Caco-2 (cell line): ENCODE measurements around the gene PARVB. TPM values are rescaled to one million over a fixed set of nuclear protein-coding genes. Genes with fewer than 3 reads are reported as not detected.
A peak's percentile ranks its signal among the peaks of the same experiment; 100 is the strongest.

Source experiments
- BruUV-seq: library from RNA; stranded (reverse); fragments of 400-500 nt; replicated peaks from 2 replicates; lab custom pipeline; 2021; lab: Mats Ljungman, UMichigan
- CTCF ChIA-PET: fragments of 300-600 bp; sonication (Branson Sonifier 250); formaldehyde crosslinking; loops from one replicate; lab custom pipeline; 2022; ENCODE audit warnings: antibody characterized with exemption; lab: Charles Lee
- POLR2A ChIA-PET: fragments of 300-600 bp; sonication (Branson Sonifier 250); formaldehyde crosslinking; loops from one replicate; lab custom pipeline; 2022; ENCODE audit warnings: antibody characterized with exemption; lab: Charles Lee
- DNase-seq, 2 experiments: peaks; one replicate each; pipeline versions ENCODE4 v3.0.0 to v3.0.0-alpha.2; 2020 to 2022
- H3K27me3 ChIP-seq: replicated peaks from 2 replicates; pipeline ENCODE4 v1.6.0; 2011; ENCODE audit warnings: low read length; ENCODE audit not compliant: control insufficient read depth, insufficient read depth
- H3K36me3 ChIP-seq: 2 replicates; pipeline ENCODE4 v1.5.1; 2011; ENCODE audit warnings: low read length; ENCODE audit not compliant: control insufficient read depth, insufficient read depth
- H3K4me1 ChIP-seq: fragments of 250-450 bp; sonication (Bioruptor Pico); 2 replicates; pipeline ENCODE4 v1.5.1; 2020; ENCODE audit warnings: mild to moderate bottlenecking
- H3K4me3 ChIP-seq: 2 replicates; pipeline ENCODE4 v1.5.1; 2011; ENCODE audit warnings: low read depth, mild to moderate bottlenecking, control low read depth, low read length
- H3K9me3 ChIP-seq: fragments of 250-450 bp; sonication (Bioruptor Pico); 2 replicates; pipeline ENCODE4 v1.5.1; 2020; ENCODE audit warnings: mild to moderate bottlenecking, moderate library complexity
- H3K27ac Mint-ChIP-seq: one replicate; pipeline ENCODE4 v1.8.0; 2022; ENCODE audit warnings: mixed read lengths; ENCODE audit not compliant: unreplicated experiment
- H3K27me3 Mint-ChIP-seq: one replicate; pipeline ENCODE4 v1.8.0; 2022; ENCODE audit warnings: mixed read lengths; ENCODE audit not compliant: insufficient read depth, unreplicated experiment
- H3K36me3 Mint-ChIP-seq: one replicate; pipeline ENCODE4 v1.8.0; 2022; ENCODE audit warnings: mild to moderate bottlenecking, mixed read lengths; ENCODE audit not compliant: insufficient read depth, unreplicated experiment
- H3K4me1 Mint-ChIP-seq: one replicate; pipeline ENCODE4 v1.8.0; 2022; ENCODE audit warnings: low read depth, mixed read lengths; ENCODE audit not compliant: unreplicated experiment
- H3K4me3 Mint-ChIP-seq: one replicate; pipeline ENCODE4 v1.8.0; 2022; ENCODE audit warnings: mild to moderate bottlenecking, moderate library complexity, mixed read lengths; ENCODE audit not compliant: unreplicated experiment
- H3K9me3 Mint-ChIP-seq: one replicate; pipeline ENCODE4 v1.8.0; 2022; ENCODE audit warnings: mixed read lengths; ENCODE audit not compliant: unreplicated experiment
- intact Hi-C: fragments of 100-400 bp; cut with micrococcal nuclease; formaldehyde crosslinking; loops from one replicate; pipeline ENCODE4 v1.10.0; 2022; ENCODE audit not compliant: unreplicated experiment
- total RNA-seq: library from RNA; stranded (reverse); gene quantifications from 2 replicates; pipeline ENCODE4 v1.2.3, GENCODE V29; 2022
- TF ChIP-seq, protein P1 (sequence below), 2 experiments: fragments of 200-600 bp in 1 of 2; IDR thresholded peaks; 1 replicate in 1 of 2; 2 replicates in 1 of 2; pipeline versions ENCODE4 v1.5.1 to v1.8.0; 2011 to 2022; ENCODE audit warnings: antibody characterized with exemption in 1 of 2, control low read depth in 1 of 2, inconsistent platforms in 1 of 2, low read depth in 1 of 2, low read length in 1 of 2, mild to moderate bottlenecking in 1 of 2, moderate library complexity in 1 of 2; ENCODE audit not compliant: insufficient read depth in 1 of 2, severe bottlenecking in 1 of 2, unreplicated experiment in 1 of 2

PARVB gene
- total RNA-seq, 1 experiment from 2014 or later = 28.8 TPM

DNA sequence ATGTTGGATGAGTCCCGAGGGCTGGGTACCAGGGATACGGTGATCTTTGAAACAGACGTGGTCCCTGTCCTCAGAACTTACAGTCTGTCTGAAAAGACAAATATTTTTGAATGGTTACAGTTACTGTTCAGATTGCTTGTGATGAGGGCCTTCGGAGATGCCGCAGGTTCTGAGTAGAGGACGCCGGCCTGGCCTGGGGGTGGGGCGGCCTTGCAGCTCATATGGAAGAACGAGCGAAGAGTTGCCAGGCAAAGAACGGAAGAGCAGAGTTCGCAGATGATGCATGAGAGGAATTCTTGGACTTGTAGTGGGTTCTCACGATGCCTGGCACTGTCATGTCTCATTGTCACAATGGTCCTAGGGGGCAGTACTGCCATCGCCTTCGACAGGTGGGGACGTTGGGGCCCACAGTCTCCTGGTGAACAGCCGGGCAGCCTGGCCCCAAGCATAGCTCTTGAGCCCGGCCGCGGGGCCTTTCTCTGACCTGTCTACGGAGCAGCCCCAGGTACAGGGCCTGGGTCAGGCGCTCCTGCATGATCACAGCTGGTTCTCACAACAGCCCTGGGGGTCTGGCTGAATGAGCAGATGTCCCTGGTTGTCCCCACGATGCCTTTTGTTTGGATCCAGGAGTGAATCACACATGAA is 95.7 kb downstream of the PARVB start:
- Mint-ChIP-seq H3K4me1 (no peaks in the 10 kb centered on the region), H3K27me3 (no peaks in the 10 kb centered on the region), H3K36me3 (peaks cover 6% of the 10 kb centered on the region), H3K9me3 (peaks cover 2% of the 10 kb centered on the region), H3K4me3 (no peak overlapping the region), H3K27ac (peak overlapping the region; percentile 47)
- Histone ChIP-seq H3K27me3 (no peaks in the 10 kb centered on the region), H3K36me3 (no peaks in the 10 kb centered on the region), H3K9me3 (no peaks in the 10 kb centered on the region), H3K4me1 (no peaks in the 10 kb centered on the region), H3K4me3 (no peak overlapping the region)
- POLR2A ChIA-PET = no interaction called here
- BruUV-seq = no TSS peak
- intact Hi-C loops = no loop called here
- CTCF ChIA-PET = no interaction called here
- TF ChIP-seq, protein P1, sequence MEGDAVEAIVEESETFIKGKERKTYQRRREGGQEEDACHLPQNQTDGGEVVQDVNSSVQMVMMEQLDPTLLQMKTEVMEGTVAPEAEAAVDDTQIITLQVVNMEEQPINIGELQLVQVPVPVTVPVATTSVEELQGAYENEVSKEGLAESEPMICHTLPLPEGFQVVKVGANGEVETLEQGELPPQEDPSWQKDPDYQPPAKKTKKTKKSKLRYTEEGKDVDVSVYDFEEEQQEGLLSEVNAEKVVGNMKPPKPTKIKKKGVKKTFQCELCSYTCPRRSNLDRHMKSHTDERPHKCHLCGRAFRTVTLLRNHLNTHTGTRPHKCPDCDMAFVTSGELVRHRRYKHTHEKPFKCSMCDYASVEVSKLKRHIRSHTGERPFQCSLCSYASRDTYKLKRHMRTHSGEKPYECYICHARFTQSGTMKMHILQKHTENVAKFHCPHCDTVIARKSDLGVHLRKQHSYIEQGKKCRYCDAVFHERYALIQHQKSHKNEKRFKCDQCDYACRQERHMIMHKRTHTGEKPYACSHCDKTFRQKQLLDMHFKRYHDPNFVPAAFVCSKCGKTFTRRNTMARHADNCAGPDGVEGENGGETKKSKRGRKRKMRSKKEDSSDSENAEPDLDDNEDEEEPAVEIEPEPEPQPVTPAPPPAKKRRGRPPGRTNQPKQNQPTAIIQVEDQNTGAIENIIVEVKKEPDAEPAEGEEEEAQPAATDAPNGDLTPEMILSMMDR (IDR thresholded peaks at IDR 0.05; ENCODE audit: insufficient read depth in 1 of 2, low read depth in 1 of 2, low read length in 1 of 2, severe bottlenecking in 1 of 2, unreplicated experiment in 1 of 2) = no peak
- DNase-seq = no peak

DNA sequence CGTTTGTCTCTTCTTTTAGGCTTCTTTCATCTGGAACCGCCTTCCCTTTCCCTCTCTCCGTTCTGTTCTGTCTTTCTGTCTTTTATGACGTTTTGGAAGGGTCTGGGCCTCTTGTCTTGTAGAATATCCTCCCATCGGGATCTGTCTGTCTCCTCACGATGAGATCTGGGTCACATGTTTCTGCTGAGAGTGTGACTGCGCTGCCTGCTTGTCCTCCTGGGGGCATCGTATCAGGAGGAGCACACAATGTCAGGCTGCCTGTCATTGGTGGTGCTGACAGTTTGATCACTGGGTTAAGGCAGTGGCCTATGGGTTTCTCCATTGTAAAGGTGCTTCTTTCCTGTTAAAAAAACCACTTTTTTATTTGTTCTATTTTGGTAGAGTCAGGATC is 96.2 kb downstream of the PARVB start:
- no peak for DNase-seq
- no TSS peak for BruUV-seq
- Mint-ChIP-seq H3K4me1 (no peaks in the 10 kb centered on the region), H3K36me3 (peaks cover 6% of the 10 kb centered on the region), H3K9me3 (peaks cover 7% of the 10 kb centered on the region), H3K4me3 (no peak overlapping the region), H3K27ac (no peak overlapping the region), H3K27me3 (no peaks in the 10 kb centered on the region)
- TF ChIP-seq, protein P1 (IDR thresholded peaks at IDR 0.05; ENCODE audit: insufficient read depth in 1 of 2, low read depth in 1 of 2, low read length in 1 of 2, severe bottlenecking in 1 of 2, unreplicated experiment in 1 of 2) = no peak
- CTCF ChIA-PET = no interaction called here
- H3K9me3 ChIP-seq = no peaks in the 10 kb centered on the region
- H3K4me3 ChIP-seq = no peak overlapping the region
- no peaks in the 10 kb centered on the region for H3K27me3 ChIP-seq
- POLR2A ChIA-PET = no interaction called here
- H3K4me1 ChIP-seq = no peaks in the 10 kb centered on the region
- no peaks in the 10 kb centered on the region for H3K36me3 ChIP-seq
- intact Hi-C loops = no loop called here

DNA sequence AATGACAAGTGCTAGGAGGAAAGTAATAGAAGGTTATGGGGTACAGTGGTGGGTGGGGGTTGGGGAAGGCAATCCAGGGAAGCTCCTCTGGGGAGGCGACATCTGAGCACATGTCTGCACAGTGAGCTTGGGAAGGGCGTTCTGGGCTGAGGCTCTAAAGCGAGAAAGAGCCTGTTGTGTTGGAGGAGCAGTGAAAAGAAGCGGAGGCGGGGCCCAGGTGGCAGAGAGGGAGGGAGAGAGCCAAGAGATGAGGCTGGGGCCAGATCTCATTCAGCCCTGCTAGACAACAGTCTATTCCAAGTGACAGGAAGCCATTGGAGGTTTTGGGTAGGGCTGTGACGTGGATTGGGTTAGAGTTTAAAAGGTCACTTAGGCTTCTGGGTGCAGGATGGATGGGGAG is 101.3 kb downstream of the PARVB start:
- POLR2A ChIA-PET = no interaction called here
- no peak overlapping the region for H3K4me3 Mint-ChIP-seq
- BruUV-seq = no TSS peak
- no peaks in the 10 kb centered on the region for H3K27me3 Mint-ChIP-seq
- Histone ChIP-seq H3K4me1 (no peaks in the 10 kb centered on the region), H3K9me3 (no peaks in the 10 kb centered on the region), H3K4me3 (no peak overlapping the region), H3K27me3 (no peaks in the 10 kb centered on the region), H3K36me3 (no peaks in the 10 kb centered on the region)
- H3K4me1 Mint-ChIP-seq = no peaks in the 10 kb centered on the region
- no peak overlapping the region for H3K27ac Mint-ChIP-seq
- no peak for DNase-seq
- CTCF ChIA-PET = no interaction called here
- peaks cover 24% of the 10 kb centered on the region for H3K9me3 Mint-ChIP-seq
- peaks cover 6% of the 10 kb centered on the region for H3K36me3 Mint-ChIP-seq
- TF ChIP-seq, protein P1 (IDR thresholded peaks at IDR 0.05; ENCODE audit: insufficient read depth in 1 of 2, low read depth in 1 of 2, low read length in 1 of 2, severe bottlenecking in 1 of 2, unreplicated experiment in 1 of 2) = no peak
- intact Hi-C loops = no loop called here
